GM23338 (cell line): ENCODE data around the gene GPR153. TPM values are rescaled to one million over a fixed set of nuclear protein-coding genes. Genes with fewer than 3 reads are reported as not detected.
"Not testable (repeated sequence)": the region's sequence is repeated elsewhere in the genome, so short reads cannot be mapped to it uniquely, and the experiment has no call there.

Source experiments
- ATAC-seq: fragments of 200-7000 bp; cut with Tn5 transposase; 3 replicates; pipeline ENCODE4 v1.9.1; 2020
- DNase-seq: peaks from one replicate; pipeline ENCODE4 v3.0.0-alpha.2; 2015; ENCODE audit warnings: low spot score
- H2AFZ ChIP-seq: fragments of 200-600 bp; sonication (generic); 2 replicates; pipeline ENCODE4 v1.8.0; 2016; ENCODE audit warnings: antibody characterized with exemption, mild to moderate bottlenecking, moderate library complexity
- H3F3A ChIP-seq: fragments of 200-600 bp; sonication (generic); replicated peaks from 2 replicates; pipeline ENCODE4 v1.8.0; 2017; ENCODE audit warnings: antibody characterized with exemption, mixed run types, low read depth
- H3K27ac ChIP-seq: fragments of 200-600 bp; sonication (generic); 2 replicates; pipeline ENCODE4 v1.6.1; 2016; ENCODE audit warnings: low read depth
- H3K27me3 ChIP-seq: fragments of 200-600 bp; sonication (generic); 2 replicates; pipeline ENCODE4 v1.8.0; 2016; ENCODE audit warnings: mild to moderate bottlenecking, mixed run types, moderate library complexity; ENCODE audit not compliant: insufficient read depth
- H3K36me3 ChIP-seq: fragments of 200-600 bp; sonication (generic); 2 replicates; pipeline ENCODE4 v1.8.0; 2016; ENCODE audit warnings: mild to moderate bottlenecking; ENCODE audit not compliant: insufficient read depth
- H3K4me1 ChIP-seq: fragments of 200-600 bp; sonication (generic); 2 replicates; pipeline ENCODE4 v1.8.0; 2016; ENCODE audit warnings: mild to moderate bottlenecking, moderate library complexity; ENCODE audit not compliant: insufficient read depth
- H3K4me2 ChIP-seq: fragments of 200-600 bp; sonication (generic); 2 replicates; pipeline ENCODE4 v1.7.1; 2017; ENCODE audit warnings: mixed run types
- H3K4me3 ChIP-seq: fragments of 200-600 bp; sonication (generic); 2 replicates; pipeline ENCODE4 v1.6.1; 2016; ENCODE audit warnings: mixed run types
- H3K79me2 ChIP-seq: fragments of 200-600 bp; sonication (generic); replicated peaks from 2 replicates; pipeline ENCODE4 v1.8.0; 2017; ENCODE audit warnings: mild to moderate bottlenecking; ENCODE audit not compliant: insufficient read depth
- H3K9me2 ChIP-seq: fragments of 200-600 bp; sonication (generic); 2 replicates; pipeline ENCODE4 v1.8.0; 2017; ENCODE audit not compliant: insufficient read depth
- H4K20me1 ChIP-seq: fragments of 200-600 bp; sonication (generic); replicated peaks from 2 replicates; pipeline ENCODE4 v1.8.0; 2017; ENCODE audit warnings: mild to moderate bottlenecking; ENCODE audit not compliant: insufficient read depth
- H3K27ac Mint-ChIP-seq: 2 replicates; pipeline ENCODE4 v1.8.0; 2020; ENCODE audit warnings: inconsistent platforms, mild to moderate bottlenecking, moderate library complexity, mixed read lengths
- H3K27me3 Mint-ChIP-seq: 3 replicates; pipeline ENCODE4 v1.8.0; 2022; ENCODE audit warnings: low read depth, mild to moderate bottlenecking, moderate library complexity, mixed read lengths, inconsistent platforms; ENCODE audit not compliant: insufficient read depth, poor library complexity
- H3K36me3 Mint-ChIP-seq: 3 replicates; pipeline ENCODE4 v1.8.0; 2021; ENCODE audit warnings: low read depth, mild to moderate bottlenecking, inconsistent platforms, moderate library complexity, mixed read lengths
- H3K4me1 Mint-ChIP-seq: 3 replicates; pipeline ENCODE4 v1.8.0; 2020; ENCODE audit warnings: mild to moderate bottlenecking, inconsistent platforms, mixed read lengths
- H3K4me3 Mint-ChIP-seq: 3 replicates; pipeline ENCODE4 v1.8.0; 2021; ENCODE audit warnings: moderate library complexity, mild to moderate bottlenecking, inconsistent platforms, mixed read lengths
- H3K9me3 Mint-ChIP-seq: 3 replicates; pipeline ENCODE4 v1.8.0; 2020; ENCODE audit warnings: moderate library complexity, mild to moderate bottlenecking, inconsistent platforms, mixed read lengths
- EZH2 ChIP-seq: fragments of 200-600 bp; sonication (generic); IDR thresholded peaks from one replicate; pipeline ENCODE4 v1.8.0; 2017; ENCODE audit warnings: antibody characterized with exemption, mild to moderate bottlenecking, low read depth; ENCODE audit not compliant: unreplicated experiment
- EZH2phosphoT487 ChIP-seq: fragments of 200-600 bp; sonication (generic); IDR thresholded peaks from one replicate; pipeline ENCODE4 v1.8.1; 2018; ENCODE audit warnings: antibody characterized with exemption; ENCODE audit not compliant: unreplicated experiment
- JUNB ChIP-seq: IDR thresholded peaks from one replicate; pipeline ENCODE4 v1.6.1; 2016; ENCODE audit warnings: antibody characterized with exemption; ENCODE audit not compliant: unreplicated experiment
- STAT1 ChIP-seq: IDR thresholded peaks from one replicate; pipeline ENCODE4 v1.6.1; 2016; ENCODE audit warnings: antibody characterized with exemption; ENCODE audit not compliant: unreplicated experiment
- ZNF114 ChIP-seq: fragments of 250-450 bp; sonication (Bioruptor Pico); IDR thresholded peaks from 2 replicates; pipeline ENCODE4 v1.5.0; 2020; ENCODE audit warnings: mild to moderate bottlenecking, moderate library complexity
- polyA plus RNA-seq: library from polyadenylated mRNA; unstranded; fragments of >200 nt; fragmentation: Nextera tagmentation; extraction: Ambion mirVana; gene quantifications from 2 replicates; pipeline ENCODE4 v1.2.1, GENCODE V29; 2016
- total RNA-seq: library from RNA; depleted of rRNA; stranded (reverse); fragments of >200 nt; shearing (Covaris generic); gene quantifications from 2 replicates; pipeline ENCODE4 v1.2.3, GENCODE V29; 2014
- TF ChIP-seq, protein P1 (sequence below), 2 experiments: fragments of 200-600 bp in 1 of 2; sonication (generic) in 1 of 2; conservative IDR thresholded peaks; 2 replicates each; pipeline versions ENCODE4 v1.5.1 to v1.6.1; 2016 to 2017; ENCODE audit warnings: antibody characterized with exemption in 2 of 2, low read depth in 2 of 2, mild to moderate bottlenecking in 2 of 2, moderate library complexity in 1 of 2
- TF ChIP-seq, protein P2 (sequence below): IDR thresholded peaks from one replicate; pipeline ENCODE4 v1.6.1; 2018; ENCODE audit warnings: antibody characterized with exemption; ENCODE audit not compliant: unreplicated experiment
- TF ChIP-seq, protein P3 (sequence below): fragments of 250-450 bp; sonication (Bioruptor Pico); IDR thresholded peaks from 2 replicates; pipeline ENCODE4 v1.5.0; 2020; ENCODE audit warnings: mild to moderate bottlenecking, moderate library complexity
- TF ChIP-seq, protein P4 (sequence below): IDR thresholded peaks from 2 replicates; pipeline ENCODE4 v1.6.1; 2016; ENCODE audit warnings: antibody characterized with exemption

GPR153 gene
- total and polyA plus RNA-seq, 2 experiments from 2014 or later = 1.3 to 9.0 TPM

DNA sequence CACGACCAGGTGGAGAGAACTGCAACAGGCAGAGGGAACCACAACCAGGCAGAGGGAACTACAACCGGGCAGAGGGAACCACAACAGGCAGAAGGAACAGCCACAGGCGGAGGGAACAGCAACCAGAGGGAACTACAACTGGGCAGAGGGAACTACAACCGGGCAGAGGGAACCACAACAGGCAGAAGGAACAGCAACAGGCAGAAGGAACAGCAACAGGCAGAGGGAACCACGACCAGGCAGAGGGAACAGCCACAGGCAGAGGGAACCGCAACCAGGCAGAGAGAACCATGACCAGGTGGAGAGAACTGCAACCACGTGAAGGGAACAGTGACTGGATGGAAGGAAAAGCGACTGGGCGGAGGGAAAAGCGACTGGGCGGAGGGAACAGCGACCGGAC, 47.6 kb upstream of the GPR153 start:
- Histone ChIP-seq H3F3A (0 out of 2 replicates have a peak, but pooled peaks cover 1% of the 10 kb centered on the region), H3K4me1 (no peaks in the 10 kb centered on the region), H4K20me1 (peaks cover 6% of the 10 kb centered on the region; the same call in 1 of the 2 replicates), H3K4me3 (no peak overlapping the region), H3K36me3 (no peaks in the 10 kb centered on the region), H3K4me2 (no peak overlapping the region), H3K27ac (no peak overlapping the region), H3K79me2 (no peaks in the 10 kb centered on the region), H3K9me2 (no peaks in the 10 kb centered on the region), H2AFZ (no peak overlapping the region), H3K27me3 (no peaks in the 10 kb centered on the region)
- H3K36me3 Mint-ChIP-seq = peaks cover 60% of the 10 kb centered on the region
- no peak overlapping the region for H3K4me3 Mint-ChIP-seq
- no peaks in the 10 kb centered on the region; the same call in 2 of the 3 replicates for H3K4me1 Mint-ChIP-seq
- TF ChIP-seq JUNB (no peak), STAT1 (no peak), ZNF114 (no peak), EZH2 (no peak), EZH2phosphoT487 (no peak)
- TF ChIP-seq, protein P1, sequence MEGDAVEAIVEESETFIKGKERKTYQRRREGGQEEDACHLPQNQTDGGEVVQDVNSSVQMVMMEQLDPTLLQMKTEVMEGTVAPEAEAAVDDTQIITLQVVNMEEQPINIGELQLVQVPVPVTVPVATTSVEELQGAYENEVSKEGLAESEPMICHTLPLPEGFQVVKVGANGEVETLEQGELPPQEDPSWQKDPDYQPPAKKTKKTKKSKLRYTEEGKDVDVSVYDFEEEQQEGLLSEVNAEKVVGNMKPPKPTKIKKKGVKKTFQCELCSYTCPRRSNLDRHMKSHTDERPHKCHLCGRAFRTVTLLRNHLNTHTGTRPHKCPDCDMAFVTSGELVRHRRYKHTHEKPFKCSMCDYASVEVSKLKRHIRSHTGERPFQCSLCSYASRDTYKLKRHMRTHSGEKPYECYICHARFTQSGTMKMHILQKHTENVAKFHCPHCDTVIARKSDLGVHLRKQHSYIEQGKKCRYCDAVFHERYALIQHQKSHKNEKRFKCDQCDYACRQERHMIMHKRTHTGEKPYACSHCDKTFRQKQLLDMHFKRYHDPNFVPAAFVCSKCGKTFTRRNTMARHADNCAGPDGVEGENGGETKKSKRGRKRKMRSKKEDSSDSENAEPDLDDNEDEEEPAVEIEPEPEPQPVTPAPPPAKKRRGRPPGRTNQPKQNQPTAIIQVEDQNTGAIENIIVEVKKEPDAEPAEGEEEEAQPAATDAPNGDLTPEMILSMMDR (conservative IDR thresholded peaks at IDR 0.05; ENCODE audit: low read depth in 2 of 2) = no peak
- TF ChIP-seq, protein P2, sequence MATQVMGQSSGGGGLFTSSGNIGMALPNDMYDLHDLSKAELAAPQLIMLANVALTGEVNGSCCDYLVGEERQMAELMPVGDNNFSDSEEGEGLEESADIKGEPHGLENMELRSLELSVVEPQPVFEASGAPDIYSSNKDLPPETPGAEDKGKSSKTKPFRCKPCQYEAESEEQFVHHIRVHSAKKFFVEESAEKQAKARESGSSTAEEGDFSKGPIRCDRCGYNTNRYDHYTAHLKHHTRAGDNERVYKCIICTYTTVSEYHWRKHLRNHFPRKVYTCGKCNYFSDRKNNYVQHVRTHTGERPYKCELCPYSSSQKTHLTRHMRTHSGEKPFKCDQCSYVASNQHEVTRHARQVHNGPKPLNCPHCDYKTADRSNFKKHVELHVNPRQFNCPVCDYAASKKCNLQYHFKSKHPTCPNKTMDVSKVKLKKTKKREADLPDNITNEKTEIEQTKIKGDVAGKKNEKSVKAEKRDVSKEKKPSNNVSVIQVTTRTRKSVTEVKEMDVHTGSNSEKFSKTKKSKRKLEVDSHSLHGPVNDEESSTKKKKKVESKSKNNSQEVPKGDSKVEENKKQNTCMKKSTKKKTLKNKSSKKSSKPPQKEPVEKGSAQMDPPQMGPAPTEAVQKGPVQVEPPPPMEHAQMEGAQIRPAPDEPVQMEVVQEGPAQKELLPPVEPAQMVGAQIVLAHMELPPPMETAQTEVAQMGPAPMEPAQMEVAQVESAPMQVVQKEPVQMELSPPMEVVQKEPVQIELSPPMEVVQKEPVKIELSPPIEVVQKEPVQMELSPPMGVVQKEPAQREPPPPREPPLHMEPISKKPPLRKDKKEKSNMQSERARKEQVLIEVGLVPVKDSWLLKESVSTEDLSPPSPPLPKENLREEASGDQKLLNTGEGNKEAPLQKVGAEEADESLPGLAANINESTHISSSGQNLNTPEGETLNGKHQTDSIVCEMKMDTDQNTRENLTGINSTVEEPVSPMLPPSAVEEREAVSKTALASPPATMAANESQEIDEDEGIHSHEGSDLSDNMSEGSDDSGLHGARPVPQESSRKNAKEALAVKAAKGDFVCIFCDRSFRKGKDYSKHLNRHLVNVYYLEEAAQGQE = no peak
- TF ChIP-seq, protein P3, sequence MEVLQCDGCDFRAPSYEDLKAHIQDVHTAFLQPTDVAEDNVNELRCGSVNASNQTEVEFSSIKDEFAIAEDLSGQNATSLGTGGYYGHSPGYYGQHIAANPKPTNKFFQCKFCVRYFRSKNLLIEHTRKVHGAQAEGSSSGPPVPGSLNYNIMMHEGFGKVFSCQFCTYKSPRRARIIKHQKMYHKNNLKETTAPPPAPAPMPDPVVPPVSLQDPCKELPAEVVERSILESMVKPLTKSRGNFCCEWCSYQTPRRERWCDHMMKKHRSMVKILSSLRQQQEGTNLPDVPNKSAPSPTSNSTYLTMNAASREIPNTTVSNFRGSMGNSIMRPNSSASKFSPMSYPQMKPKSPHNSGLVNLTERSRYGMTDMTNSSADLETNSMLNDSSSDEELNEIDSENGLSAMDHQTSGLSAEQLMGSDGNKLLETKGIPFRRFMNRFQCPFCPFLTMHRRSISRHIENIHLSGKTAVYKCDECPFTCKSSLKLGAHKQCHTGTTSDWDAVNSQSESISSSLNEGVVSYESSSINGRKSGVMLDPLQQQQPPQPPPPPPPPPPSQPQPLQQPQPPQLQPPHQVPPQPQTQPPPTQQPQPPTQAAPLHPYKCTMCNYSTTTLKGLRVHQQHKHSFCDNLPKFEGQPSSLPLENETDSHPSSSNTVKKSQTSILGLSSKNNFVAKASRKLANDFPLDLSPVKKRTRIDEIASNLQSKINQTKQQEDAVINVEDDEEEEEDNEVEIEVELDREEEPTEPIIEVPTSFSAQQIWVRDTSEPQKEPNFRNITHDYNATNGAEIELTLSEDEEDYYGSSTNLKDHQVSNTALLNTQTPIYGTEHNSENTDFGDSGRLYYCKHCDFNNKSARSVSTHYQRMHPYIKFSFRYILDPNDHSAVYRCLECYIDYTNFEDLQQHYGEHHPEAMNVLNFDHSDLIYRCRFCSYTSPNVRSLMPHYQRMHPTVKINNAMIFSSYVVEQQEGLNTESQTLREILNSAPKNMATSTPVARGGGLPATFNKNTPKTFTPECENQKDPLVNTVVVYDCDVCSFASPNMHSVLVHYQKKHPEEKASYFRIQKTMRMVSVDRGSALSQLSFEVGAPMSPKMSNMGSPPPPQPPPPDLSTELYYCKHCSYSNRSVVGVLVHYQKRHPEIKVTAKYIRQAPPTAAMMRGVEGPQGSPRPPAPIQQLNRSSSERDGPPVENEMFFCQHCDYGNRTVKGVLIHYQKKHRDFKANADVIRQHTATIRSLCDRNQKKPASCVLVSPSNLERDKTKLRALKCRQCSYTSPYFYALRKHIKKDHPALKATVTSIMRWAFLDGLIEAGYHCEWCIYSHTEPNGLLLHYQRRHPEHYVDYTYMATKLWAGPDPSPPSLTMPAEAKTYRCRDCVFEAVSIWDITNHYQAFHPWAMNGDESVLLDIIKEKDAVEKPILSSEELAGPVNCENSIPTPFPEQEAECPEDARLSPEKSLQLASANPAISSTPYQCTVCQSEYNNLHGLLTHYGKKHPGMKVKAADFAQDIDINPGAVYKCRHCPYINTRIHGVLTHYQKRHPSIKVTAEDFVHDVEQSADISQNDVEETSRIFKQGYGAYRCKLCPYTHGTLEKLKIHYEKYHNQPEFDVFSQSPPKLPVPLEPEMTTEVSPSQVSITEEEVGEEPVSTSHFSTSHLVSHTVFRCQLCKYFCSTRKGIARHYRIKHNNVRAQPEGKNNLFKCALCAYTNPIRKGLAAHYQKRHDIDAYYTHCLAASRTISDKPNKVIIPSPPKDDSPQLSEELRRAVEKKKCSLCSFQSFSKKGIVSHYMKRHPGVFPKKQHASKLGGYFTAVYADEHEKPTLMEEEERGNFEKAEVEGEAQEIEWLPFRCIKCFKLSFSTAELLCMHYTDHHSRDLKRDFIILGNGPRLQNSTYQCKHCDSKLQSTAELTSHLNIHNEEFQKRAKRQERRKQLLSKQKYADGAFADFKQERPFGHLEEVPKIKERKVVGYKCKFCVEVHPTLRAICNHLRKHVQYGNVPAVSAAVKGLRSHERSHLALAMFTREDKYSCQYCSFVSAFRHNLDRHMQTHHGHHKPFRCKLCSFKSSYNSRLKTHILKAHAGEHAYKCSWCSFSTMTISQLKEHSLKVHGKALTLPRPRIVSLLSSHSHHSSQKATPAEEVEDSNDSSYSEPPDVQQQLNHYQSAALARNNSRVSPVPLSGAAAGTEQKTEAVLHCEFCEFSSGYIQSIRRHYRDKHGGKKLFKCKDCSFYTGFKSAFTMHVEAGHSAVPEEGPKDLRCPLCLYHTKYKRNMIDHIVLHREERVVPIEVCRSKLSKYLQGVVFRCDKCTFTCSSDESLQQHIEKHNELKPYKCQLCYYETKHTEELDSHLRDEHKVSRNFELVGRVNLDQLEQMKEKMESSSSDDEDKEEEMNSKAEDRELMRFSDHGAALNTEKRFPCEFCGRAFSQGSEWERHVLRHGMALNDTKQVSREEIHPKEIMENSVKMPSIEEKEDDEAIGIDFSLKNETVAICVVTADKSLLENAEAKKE = no peak
- TF ChIP-seq, protein P4, sequence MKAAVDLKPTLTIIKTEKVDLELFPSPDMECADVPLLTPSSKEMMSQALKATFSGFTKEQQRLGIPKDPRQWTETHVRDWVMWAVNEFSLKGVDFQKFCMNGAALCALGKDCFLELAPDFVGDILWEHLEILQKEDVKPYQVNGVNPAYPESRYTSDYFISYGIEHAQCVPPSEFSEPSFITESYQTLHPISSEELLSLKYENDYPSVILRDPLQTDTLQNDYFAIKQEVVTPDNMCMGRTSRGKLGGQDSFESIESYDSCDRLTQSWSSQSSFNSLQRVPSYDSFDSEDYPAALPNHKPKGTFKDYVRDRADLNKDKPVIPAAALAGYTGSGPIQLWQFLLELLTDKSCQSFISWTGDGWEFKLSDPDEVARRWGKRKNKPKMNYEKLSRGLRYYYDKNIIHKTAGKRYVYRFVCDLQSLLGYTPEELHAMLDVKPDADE = no peak
- H3K9me3 Mint-ChIP-seq = peaks cover 38% of the 10 kb centered on the region
- H3K27me3 Mint-ChIP-seq = peaks cover 10% of the 10 kb centered on the region
- ATAC-seq (no peak), DNase-seq (no peak)
- H3K27ac Mint-ChIP-seq = no peak overlapping the region

DNA sequence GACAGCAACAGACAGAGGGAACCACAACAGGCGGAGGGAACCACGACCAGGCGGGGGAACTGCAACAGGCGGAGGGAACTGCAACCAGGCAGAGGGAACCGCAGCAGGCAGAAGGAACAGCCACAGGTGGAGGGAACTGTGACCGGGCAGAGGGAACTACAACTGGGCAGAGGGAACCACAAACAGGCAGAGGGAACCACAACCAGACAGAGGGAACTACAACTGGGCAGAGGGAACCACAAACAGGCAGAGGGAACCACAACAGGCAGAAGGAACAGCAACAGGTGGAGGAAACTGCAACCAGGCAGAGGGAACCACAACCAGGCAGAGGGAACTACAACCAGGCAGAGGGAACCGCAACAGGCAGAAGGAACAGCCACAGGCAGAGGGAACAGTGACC, 46.8 kb upstream of the GPR153 start:
- not testable (repeated sequence) for H3K36me3 ChIP-seq, H4K20me1 ChIP-seq, H3K27me3 Mint-ChIP-seq, DNase-seq, H3K27ac Mint-ChIP-seq, ATAC-seq, H3K9me2 ChIP-seq, H3K4me1 Mint-ChIP-seq, H3K4me2 ChIP-seq, H3K79me2 ChIP-seq, H3F3A ChIP-seq, H3K4me3 Mint-ChIP-seq, H3K27ac ChIP-seq, H3K4me3 ChIP-seq, H3K4me1 ChIP-seq, H2AFZ ChIP-seq, H3K27me3 ChIP-seq
- Mint-ChIP-seq H3K36me3 (peaks cover 63% of the 10 kb centered on the region), H3K9me3 (peaks cover 38% of the 10 kb centered on the region)
